Body of pancreas (tissue), 4 donors: ENCODE data around the gene SYNRG.

Source experiments
- POLR2A ChIP-seq, 3 donors: fragments of 450-650 bp; IDR thresholded peaks; one replicate each; pipeline ENCODE4 v1.6.1; 2016; ENCODE audit warnings: antibody characterized with exemption in 3 of 3, mild to moderate bottlenecking in 2 of 3
- TF ChIP-seq, protein P1 (sequence below), 7 experiments: fragments of 450-650 bp in 4 of 7; fragments of 200-600 bp in 3 of 7; sonication (generic) in 3 of 7; IDR thresholded peaks; one replicate each; pipeline ENCODE4 v1.5.1; 2016 to 2019; ENCODE audit warnings: antibody characterized with exemption in 7 of 7

DNA sequence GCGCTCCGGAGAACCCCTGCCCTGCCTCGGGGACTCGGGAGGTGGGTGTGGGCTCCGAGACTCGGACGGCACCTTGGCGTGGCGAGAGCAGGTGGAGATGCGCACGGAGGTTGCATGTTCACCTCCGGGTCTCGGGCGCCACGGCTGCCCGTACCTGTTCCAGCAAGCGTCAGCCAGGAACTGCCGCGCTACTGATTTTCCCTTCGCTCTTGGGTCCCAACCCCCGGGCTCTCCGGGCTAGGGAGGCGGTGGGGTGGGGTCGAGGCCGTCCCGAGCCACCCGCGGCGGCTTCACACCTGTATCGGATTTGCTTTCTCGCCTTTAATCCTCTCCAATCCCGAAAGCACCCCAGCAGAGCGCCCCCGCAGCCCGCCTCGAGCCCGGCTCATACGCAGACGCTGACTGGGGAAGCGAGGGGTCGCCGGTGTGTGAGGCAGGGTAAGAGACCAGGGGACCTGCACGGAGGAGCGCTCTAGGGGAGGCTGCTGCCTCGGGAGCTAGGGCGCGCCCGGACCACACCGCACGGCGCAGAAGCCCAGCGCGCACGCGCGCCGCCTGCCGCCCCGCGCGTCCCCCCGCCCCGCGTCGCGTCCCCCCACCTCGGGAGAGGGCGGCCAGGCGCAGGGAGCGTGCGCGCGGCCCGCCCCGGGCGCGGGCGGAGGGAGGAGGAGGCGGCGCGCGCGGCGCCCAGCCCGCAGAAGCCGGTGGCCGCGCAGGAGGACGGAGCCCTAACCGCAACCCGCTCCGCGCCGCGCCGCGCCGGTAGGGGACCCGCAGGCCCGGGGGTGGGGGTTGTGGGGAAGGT lies 119.8 kb downstream of the SYNRG start, which contains the start of gene DUSP14:
- TF ChIP-seq, protein P1, sequence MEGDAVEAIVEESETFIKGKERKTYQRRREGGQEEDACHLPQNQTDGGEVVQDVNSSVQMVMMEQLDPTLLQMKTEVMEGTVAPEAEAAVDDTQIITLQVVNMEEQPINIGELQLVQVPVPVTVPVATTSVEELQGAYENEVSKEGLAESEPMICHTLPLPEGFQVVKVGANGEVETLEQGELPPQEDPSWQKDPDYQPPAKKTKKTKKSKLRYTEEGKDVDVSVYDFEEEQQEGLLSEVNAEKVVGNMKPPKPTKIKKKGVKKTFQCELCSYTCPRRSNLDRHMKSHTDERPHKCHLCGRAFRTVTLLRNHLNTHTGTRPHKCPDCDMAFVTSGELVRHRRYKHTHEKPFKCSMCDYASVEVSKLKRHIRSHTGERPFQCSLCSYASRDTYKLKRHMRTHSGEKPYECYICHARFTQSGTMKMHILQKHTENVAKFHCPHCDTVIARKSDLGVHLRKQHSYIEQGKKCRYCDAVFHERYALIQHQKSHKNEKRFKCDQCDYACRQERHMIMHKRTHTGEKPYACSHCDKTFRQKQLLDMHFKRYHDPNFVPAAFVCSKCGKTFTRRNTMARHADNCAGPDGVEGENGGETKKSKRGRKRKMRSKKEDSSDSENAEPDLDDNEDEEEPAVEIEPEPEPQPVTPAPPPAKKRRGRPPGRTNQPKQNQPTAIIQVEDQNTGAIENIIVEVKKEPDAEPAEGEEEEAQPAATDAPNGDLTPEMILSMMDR (IDR thresholded peaks at IDR 0.05) = no peak
- TF ChIP-seq POLR2A (IDR thresholded peaks at IDR 0.05) = peak; percentile 58 to 82 (median 81)
